Stimulated activated CD8-positive, alpha-beta memory T cell treated with anti-CD3 and anti-CD28 coated beads, Interleukin-7, amount 100 ng/mL, for 24 hours (primary cell): ENCODE data around the gene CRCP.
"Not testable (repeated sequence)": the region's sequence is repeated elsewhere in the genome, so short reads cannot be mapped to it uniquely, and the experiment has no call there.

Source experiments
- DNase-seq: peaks from one replicate; pipeline ENCODE4 v3.0.0-alpha.2; 2020; ENCODE audit warnings: low read depth

The CRCP gene

GRCh38 chr7:66156035-66156434, 41.4 kb downstream of the CRCP start:
- not testable (repeated sequence) for DNase-seq

GRCh38 chr7:66157060-66157459, 42.4 kb downstream of the CRCP start:
- DNase-seq = no peak

- DNase-seq = no peak
Observed at GRCh38 chr7:66162622-66163021, 48.0 kb downstream of the CRCP start.

- DNase-seq = no peak
Observed at GRCh38 chr7:66163186-66163610, 48.6 kb downstream of the CRCP start.

GRCh38 chr7:66164356-66164755, 49.7 kb downstream of the CRCP start:
- DNase-seq = no peak

GRCh38 chr7:66167773-66168387, 53.2 kb downstream of the CRCP start:
- no peak for DNase-seq

- no peak for DNase-seq
Observed at GRCh38 chr7:66169616-66170015, 55.0 kb downstream of the CRCP start.

GRCh38 chr7:66170309-66171231, 55.9 kb downstream of the CRCP start:
- DNase-seq = no peak

- not testable (repeated sequence) for DNase-seq
Observed at GRCh38 chr7:66172536-66173401, 58.1 kb downstream of the CRCP start.

- DNase-seq = no peak
Observed at GRCh38 chr7:66173856-66174255, 59.2 kb downstream of the CRCP start.

- DNase-seq = not testable (repeated sequence)
Observed at GRCh38 chr7:66175006-66175405, 60.4 kb downstream of the CRCP start.

GRCh38 chr7:66176914-66177313, 62.3 kb downstream of the CRCP start:
- no peak for DNase-seq

- no peak for DNase-seq
Observed at GRCh38 chr7:66178258-66178657, 63.6 kb downstream of the CRCP start.

- DNase-seq = no peak
Observed at GRCh38 chr7:66181329-66181728, 66.7 kb downstream of the CRCP start.

GRCh38 chr7:66181845-66182244, 67.2 kb downstream of the CRCP start:
- DNase-seq = no peak

- no peak for DNase-seq
Observed at GRCh38 chr7:66182920-66183319, 68.3 kb downstream of the CRCP start.

- no peak for DNase-seq
Observed at GRCh38 chr7:66183700-66184099, 69.1 kb downstream of the CRCP start.

GRCh38 chr7:66185680-66186187, 71.1 kb downstream of the CRCP start:
- DNase-seq = no peak

GRCh38 chr7:66186991-66187390, 72.3 kb downstream of the CRCP start:
- DNase-seq = no peak

- DNase-seq = no peak
Observed at GRCh38 chr7:66187905-66188304, 73.3 kb downstream of the CRCP start.

- DNase-seq = no peak
Observed at GRCh38 chr7:66188645-66189044, 74.0 kb downstream of the CRCP start.
